Neural cell (in vitro differentiated cells): ENCODE data around the gene ZNF512. TPM values are rescaled to one million over a fixed set of nuclear protein-coding genes. Genes with fewer than 3 reads are reported as not detected.
"Not testable (repeated sequence)": the region's sequence is repeated elsewhere in the genome, so short reads cannot be mapped to it uniquely, and the experiment has no call there.

Experiments
- H2AFZ ChIP-seq: fragments of 200-600, 300-800 bp; sonication (generic), shearing (Covaris generic); 2 replicates; pipeline ENCODE4 v1.6.0; 2014; ENCODE audit warnings: low read depth, mild to moderate bottlenecking, antibody characterized with exemption, low read length, moderate library complexity
- H3F3A ChIP-seq: fragments of 200-600 bp; shearing (Covaris generic); 2 replicates; pipeline ENCODE4 v1.6.1; 2016; ENCODE audit warnings: mild to moderate bottlenecking, moderate library complexity, mixed read lengths, antibody characterized with exemption, low read length; ENCODE audit not compliant: insufficient read depth, poor library complexity, severe bottlenecking
- H3K27ac ChIP-seq: fragments of 200-600, 300-800 bp; sonication (generic), shearing (Covaris generic); 2 replicates; pipeline ENCODE4 v1.5.1; 2014; ENCODE audit warnings: mild to moderate bottlenecking, low read length, moderate library complexity
- H3K27me3 ChIP-seq: fragments of 300-800, 200-600 bp; sonication (generic), shearing (Covaris generic); 2 replicates; pipeline ENCODE4 v1.6.0; 2014; ENCODE audit warnings: mild to moderate bottlenecking, low read depth, low read length, moderate library complexity; ENCODE audit not compliant: insufficient read depth
- H3K36me3 ChIP-seq: fragments of 300-800, 200-600 bp; sonication (generic), shearing (Covaris generic); 2 replicates; pipeline ENCODE4 v1.5.1; 2014; ENCODE audit warnings: mild to moderate bottlenecking, antibody characterized with exemption, low read length, moderate library complexity; ENCODE audit not compliant: insufficient read depth
- H3K4me2 ChIP-seq: fragments of 300-800, 200-600 bp; sonication (generic), shearing (Covaris generic); 2 replicates; pipeline ENCODE4 v1.6.0; 2014; ENCODE audit warnings: mild to moderate bottlenecking, low read length
- H3K4me3 ChIP-seq: fragments of 300-800, 200-600 bp; sonication (generic), shearing (Covaris generic); 2 replicates; pipeline ENCODE4 v1.5.1; 2014; ENCODE audit warnings: mild to moderate bottlenecking, low read length, moderate library complexity
- H3K79me2 ChIP-seq: fragments of 200-600 bp; shearing (Covaris generic); replicated peaks from 2 replicates; pipeline ENCODE4 v1.6.0; 2014; ENCODE audit warnings: mild to moderate bottlenecking, low read length, moderate library complexity; ENCODE audit not compliant: insufficient read depth
- H3K9ac ChIP-seq: fragments of 300-800, 200-600 bp; sonication (generic), shearing (Covaris generic); 2 replicates; pipeline ENCODE4 v1.6.1; 2016; ENCODE audit warnings: mild to moderate bottlenecking, low read length, mixed read lengths
- H3K9me2 ChIP-seq: fragments of 200-600 bp; shearing (Covaris generic); 2 replicates; pipeline ENCODE4 v1.6.1; 2016; ENCODE audit warnings: mild to moderate bottlenecking, low read length, mixed read lengths; ENCODE audit not compliant: insufficient read depth
- H3K9me3 ChIP-seq: fragments of 200-600, 300-800 bp; sonication (generic), shearing (Covaris generic); 2 replicates; pipeline ENCODE4 v1.6.1; 2016; ENCODE audit warnings: mild to moderate bottlenecking, mixed run types, low read length, moderate library complexity, mixed read lengths
- H4K20me1 ChIP-seq: fragments of 200-600 bp; shearing (Covaris generic); 2 replicates; pipeline ENCODE4 v1.6.1; 2016; ENCODE audit warnings: mild to moderate bottlenecking, mixed run types; ENCODE audit not compliant: insufficient read depth
- EP300 ChIP-seq: fragments of 450-650 bp; conservative IDR thresholded peaks from 2 replicates; pipeline ENCODE4 v1.6.1; 2014; ENCODE audit warnings: antibody characterized with exemption, mild to moderate bottlenecking, moderate library complexity; ENCODE audit not compliant: poor library complexity, severe bottlenecking
- EZH2 ChIP-seq: fragments of 200-600, 300-800 bp; shearing (Covaris generic), sonication (generic); IDR thresholded peaks from 2 replicates; pipeline ENCODE4 v1.6.1; 2014; ENCODE audit warnings: antibody characterized with exemption, low read length, borderline replicate concordance, mild to moderate bottlenecking; ENCODE audit not compliant: insufficient read depth, poor library complexity, severe bottlenecking
- MXI1 ChIP-seq: fragments of 450-650 bp; conservative IDR thresholded peaks from 2 replicates; pipeline ENCODE4 v1.6.1; 2014; ENCODE audit warnings: antibody characterized with exemption, mild to moderate bottlenecking; ENCODE audit not compliant: poor library complexity, severe bottlenecking
- POLR2AphosphoS5 ChIP-seq: IDR thresholded peaks from 2 replicates; pipeline ENCODE4 v1.6.1; 2012
- RAD21 ChIP-seq: fragments of 450-650 bp; conservative IDR thresholded peaks from 2 replicates; pipeline ENCODE4 v1.6.1; 2014; ENCODE audit warnings: antibody characterized with exemption, mild to moderate bottlenecking, moderate library complexity
- SMC3 ChIP-seq: fragments of 450-650 bp; conservative IDR thresholded peaks from 2 replicates; pipeline ENCODE4 v1.6.1; 2014; ENCODE audit warnings: antibody characterized with exemption, mild to moderate bottlenecking, moderate library complexity; ENCODE audit not compliant: poor library complexity
- TAF1 ChIP-seq: IDR thresholded peaks from 2 replicates; pipeline ENCODE4 v1.6.1; 2012; ENCODE audit warnings: low read depth
- polyA plus RNA-seq: library from polyadenylated mRNA; depleted of rRNA; stranded (reverse); fragments of >200 nt; gene quantifications from 2 replicates; pipeline ENCODE4 v1.2.3, GENCODE V29; 2014
- TF ChIP-seq, protein P1 (sequence below): IDR thresholded peaks from 2 replicates; pipeline ENCODE4 v1.6.1; 2012; ENCODE audit warnings: borderline replicate concordance
- TF ChIP-seq, protein P2 (sequence below): fragments of 450-650 bp; IDR thresholded peaks from 2 replicates; pipeline ENCODE4 v1.5.1; 2014; ENCODE audit warnings: antibody characterized with exemption, mild to moderate bottlenecking, moderate library complexity; ENCODE audit not compliant: poor library complexity, severe bottlenecking

The ZNF512 gene
- polyA plus RNA-seq, 1 donor from 2014 or later: 30.8 TPM

DNA sequence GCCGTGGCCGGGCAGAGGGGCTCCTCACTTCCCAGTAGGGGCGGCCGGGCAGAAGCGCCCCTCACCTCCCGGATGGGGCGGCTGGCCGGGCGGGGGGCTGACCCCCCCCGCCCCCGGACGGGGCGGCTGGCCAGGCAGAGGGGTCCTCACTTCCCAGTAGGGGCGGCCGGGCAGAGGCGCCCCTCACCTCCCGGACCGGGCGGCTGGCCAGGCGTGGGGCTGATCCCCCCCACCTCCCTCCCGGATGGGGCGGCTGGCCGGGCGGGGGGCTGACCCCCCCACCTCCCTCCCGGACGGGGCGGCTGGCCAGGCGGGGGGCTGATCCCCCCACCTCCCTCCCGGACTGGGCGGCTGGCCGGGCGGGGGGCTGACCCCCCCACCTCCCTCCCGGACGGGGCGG, 43.2 kb upstream of the ZNF512 start:
- not testable (repeated sequence) for H3K4me2 ChIP-seq, H3K27me3 ChIP-seq, H3K9ac ChIP-seq, H3K27ac ChIP-seq, H3F3A ChIP-seq, H3K9me3 ChIP-seq, H3K79me2 ChIP-seq, H3K4me3 ChIP-seq, H3K36me3 ChIP-seq, H3K9me2 ChIP-seq, H2AFZ ChIP-seq, H4K20me1 ChIP-seq

DNA sequence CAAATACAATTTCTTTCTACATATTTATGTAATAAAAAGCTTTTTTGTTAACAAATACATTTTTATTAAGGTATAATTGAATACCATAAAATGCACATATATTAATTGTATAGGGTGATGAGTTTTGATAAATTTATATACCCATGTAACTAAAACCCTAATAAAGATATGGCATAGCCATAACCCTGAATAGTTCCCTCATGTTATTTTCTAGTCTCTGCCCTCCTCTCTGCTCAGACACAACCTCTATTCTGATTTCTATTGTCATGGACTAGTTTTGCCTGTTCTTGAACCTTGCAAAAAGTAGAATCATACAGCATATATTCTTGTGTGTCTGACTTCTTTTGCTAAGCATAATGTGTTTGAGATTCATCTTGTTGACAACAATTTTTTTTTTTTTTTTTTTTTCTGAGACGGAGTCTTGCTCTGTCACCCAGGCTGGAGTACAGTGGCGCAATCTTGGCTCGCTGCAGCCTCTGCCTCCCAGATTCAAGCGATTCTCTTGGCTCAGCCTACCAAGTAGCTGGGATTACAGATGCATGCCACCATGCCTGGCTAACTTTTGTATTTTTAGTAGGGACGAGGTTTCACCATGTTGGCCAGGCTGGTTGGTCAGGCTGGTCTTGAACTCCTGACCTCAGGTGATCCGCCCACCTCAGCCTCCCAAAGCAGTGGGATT, 38.6 kb upstream of the ZNF512 start:
- TF ChIP-seq EZH2 (no peak), SMC3 (no peak), RAD21 (no peak), TAF1 (no peak), EP300 (no peak), POLR2AphosphoS5 (no peak), MXI1 (no peak)
- TF ChIP-seq, protein P1, sequence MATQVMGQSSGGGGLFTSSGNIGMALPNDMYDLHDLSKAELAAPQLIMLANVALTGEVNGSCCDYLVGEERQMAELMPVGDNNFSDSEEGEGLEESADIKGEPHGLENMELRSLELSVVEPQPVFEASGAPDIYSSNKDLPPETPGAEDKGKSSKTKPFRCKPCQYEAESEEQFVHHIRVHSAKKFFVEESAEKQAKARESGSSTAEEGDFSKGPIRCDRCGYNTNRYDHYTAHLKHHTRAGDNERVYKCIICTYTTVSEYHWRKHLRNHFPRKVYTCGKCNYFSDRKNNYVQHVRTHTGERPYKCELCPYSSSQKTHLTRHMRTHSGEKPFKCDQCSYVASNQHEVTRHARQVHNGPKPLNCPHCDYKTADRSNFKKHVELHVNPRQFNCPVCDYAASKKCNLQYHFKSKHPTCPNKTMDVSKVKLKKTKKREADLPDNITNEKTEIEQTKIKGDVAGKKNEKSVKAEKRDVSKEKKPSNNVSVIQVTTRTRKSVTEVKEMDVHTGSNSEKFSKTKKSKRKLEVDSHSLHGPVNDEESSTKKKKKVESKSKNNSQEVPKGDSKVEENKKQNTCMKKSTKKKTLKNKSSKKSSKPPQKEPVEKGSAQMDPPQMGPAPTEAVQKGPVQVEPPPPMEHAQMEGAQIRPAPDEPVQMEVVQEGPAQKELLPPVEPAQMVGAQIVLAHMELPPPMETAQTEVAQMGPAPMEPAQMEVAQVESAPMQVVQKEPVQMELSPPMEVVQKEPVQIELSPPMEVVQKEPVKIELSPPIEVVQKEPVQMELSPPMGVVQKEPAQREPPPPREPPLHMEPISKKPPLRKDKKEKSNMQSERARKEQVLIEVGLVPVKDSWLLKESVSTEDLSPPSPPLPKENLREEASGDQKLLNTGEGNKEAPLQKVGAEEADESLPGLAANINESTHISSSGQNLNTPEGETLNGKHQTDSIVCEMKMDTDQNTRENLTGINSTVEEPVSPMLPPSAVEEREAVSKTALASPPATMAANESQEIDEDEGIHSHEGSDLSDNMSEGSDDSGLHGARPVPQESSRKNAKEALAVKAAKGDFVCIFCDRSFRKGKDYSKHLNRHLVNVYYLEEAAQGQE: no peak
- TF ChIP-seq, protein P2, sequence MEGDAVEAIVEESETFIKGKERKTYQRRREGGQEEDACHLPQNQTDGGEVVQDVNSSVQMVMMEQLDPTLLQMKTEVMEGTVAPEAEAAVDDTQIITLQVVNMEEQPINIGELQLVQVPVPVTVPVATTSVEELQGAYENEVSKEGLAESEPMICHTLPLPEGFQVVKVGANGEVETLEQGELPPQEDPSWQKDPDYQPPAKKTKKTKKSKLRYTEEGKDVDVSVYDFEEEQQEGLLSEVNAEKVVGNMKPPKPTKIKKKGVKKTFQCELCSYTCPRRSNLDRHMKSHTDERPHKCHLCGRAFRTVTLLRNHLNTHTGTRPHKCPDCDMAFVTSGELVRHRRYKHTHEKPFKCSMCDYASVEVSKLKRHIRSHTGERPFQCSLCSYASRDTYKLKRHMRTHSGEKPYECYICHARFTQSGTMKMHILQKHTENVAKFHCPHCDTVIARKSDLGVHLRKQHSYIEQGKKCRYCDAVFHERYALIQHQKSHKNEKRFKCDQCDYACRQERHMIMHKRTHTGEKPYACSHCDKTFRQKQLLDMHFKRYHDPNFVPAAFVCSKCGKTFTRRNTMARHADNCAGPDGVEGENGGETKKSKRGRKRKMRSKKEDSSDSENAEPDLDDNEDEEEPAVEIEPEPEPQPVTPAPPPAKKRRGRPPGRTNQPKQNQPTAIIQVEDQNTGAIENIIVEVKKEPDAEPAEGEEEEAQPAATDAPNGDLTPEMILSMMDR: no peak
- Histone ChIP-seq H3K27me3 (no peaks in the 10 kb centered on the region), H3K9me2 (no peaks in the 10 kb centered on the region), H4K20me1 (no peaks in the 10 kb centered on the region), H3K9ac (no peak overlapping the region), H3F3A (no peaks in the 10 kb centered on the region), H3K9me3 (no peaks in the 10 kb centered on the region), H3K27ac (no peak overlapping the region), H3K36me3 (no peaks in the 10 kb centered on the region), H3K4me3 (no peak overlapping the region), H2AFZ (no peak overlapping the region), H3K4me2 (no peak overlapping the region), H3K79me2 (no peaks in the 10 kb centered on the region)
